IPS-18a (cell line): Measurements from ENCODE around the gene TMEM87B.

Source experiments
- H3K27ac ChIP-seq: one replicate; pipeline ENCODE4 v1.5.1; 2013; ENCODE audit warnings: low read length
- H3K27me3 ChIP-seq: one replicate; pipeline ENCODE4 v1.6.1; 2013; ENCODE audit warnings: mild to moderate bottlenecking, low read length; ENCODE audit not compliant: control insufficient read depth, insufficient read depth
- H3K36me3 ChIP-seq: one replicate; pipeline ENCODE4 v1.6.1; 2013; ENCODE audit warnings: low read depth, low read length; ENCODE audit not compliant: control insufficient read depth
- H3K4me1 ChIP-seq: one replicate; pipeline ENCODE4 v1.6.1; 2013; ENCODE audit warnings: low read depth, low read length; ENCODE audit not compliant: control insufficient read depth
- H3K4me3 ChIP-seq: one replicate; pipeline ENCODE4 v1.5.1; 2013; ENCODE audit warnings: low read length
- H3K9ac ChIP-seq: one replicate; pipeline ENCODE4 v1.6.1; 2013; ENCODE audit warnings: mild to moderate bottlenecking, low read length, moderate library complexity
- H3K9me3 ChIP-seq: one replicate; pipeline ENCODE4 v1.6.1; 2013; ENCODE audit warnings: low read depth, low read length; ENCODE audit not compliant: control insufficient read depth

TMEM87B gene

DNA sequence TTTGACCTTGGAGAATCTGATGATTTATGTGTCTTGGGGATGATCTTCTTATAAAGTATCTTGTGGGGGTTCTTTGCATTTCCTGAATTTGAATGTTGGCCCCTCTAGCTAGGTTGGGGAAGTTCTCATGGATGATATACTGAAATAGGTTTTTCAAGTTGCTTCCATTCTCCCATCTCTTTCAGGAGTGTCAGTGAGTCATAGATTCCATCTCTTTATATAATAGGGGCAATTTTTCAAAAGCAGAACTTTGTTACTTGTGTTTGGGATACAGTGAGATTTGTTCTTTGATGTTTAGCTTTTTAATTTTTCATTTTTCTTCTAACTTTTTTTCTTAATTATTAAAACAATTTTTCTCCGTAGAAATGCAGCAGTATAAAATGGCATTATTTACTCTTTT lies 19.4 kb downstream of the TMEM87B start:
- Histone ChIP-seq H3K27me3 (no peaks in the 10 kb centered on the region), H3K27ac (no peak overlapping the region), H3K36me3 (no peaks in the 10 kb centered on the region), H3K9ac (no peak overlapping the region), H3K4me3 (no peak overlapping the region), H3K9me3 (no peaks in the 10 kb centered on the region), H3K4me1 (no peaks in the 10 kb centered on the region)

DNA sequence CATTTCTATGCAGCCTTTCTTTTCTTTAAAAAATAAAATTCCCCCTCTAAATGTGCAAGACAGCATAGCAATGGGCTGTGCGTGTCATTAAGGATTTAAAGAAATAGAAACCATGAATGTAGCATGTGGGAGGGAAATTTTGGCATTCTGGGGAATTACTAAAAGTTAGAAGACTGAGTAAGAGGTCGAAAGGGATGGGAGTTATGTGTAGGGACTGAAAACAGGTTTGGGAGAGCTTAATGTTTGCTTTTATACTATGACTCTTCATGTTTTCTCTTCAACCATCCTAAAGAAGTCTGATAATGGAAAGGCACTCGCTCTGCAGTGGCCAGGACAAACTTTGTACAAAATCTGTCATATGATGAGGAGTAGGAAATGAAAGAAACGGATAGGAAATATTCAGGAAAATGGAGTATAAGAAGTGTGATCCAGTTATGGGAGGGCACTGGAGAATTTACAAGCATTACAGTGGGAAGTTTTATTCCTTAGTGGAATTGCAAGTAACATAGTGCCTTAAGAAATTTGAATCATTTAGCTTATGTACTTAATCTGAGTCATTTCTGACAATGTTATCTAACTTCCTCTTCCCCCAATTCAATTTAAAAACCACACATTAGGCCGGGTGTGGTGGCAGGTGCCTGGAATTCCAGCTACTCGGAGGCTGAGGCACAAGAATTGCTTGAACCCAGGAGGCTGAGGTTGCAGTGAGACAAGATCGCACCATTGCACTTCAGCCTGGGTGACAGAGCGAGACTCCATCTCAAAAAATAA lies 20.6 kb downstream of the TMEM87B start:
- Histone ChIP-seq H3K9ac (no peak overlapping the region), H3K36me3 (no peaks in the 10 kb centered on the region), H3K4me1 (no peaks in the 10 kb centered on the region), H3K4me3 (no peak overlapping the region), H3K27me3 (no peaks in the 10 kb centered on the region), H3K9me3 (no peaks in the 10 kb centered on the region), H3K27ac (no peak overlapping the region)

DNA sequence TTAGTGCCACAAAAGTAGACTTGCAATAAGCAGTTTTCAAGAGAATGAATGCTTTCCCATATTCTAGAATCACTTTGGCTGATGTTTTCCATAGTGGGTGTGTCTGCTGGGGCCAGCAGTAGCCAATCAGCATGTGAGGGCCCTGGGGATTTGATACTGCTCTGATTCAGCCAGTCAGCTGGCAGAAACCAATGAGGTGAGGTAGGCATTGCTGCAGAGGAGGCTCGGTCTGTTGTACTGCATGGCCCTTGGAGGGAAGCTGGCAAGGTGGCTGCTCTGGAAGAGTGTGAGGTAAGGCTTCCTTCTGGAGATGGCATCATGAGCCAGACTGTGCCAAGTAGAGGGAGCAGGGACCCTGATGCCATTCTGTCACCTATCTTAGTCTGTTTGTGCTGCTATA lies 22.7 kb downstream of the TMEM87B start:
- Histone ChIP-seq H3K36me3 (no peaks in the 10 kb centered on the region), H3K27ac (no peak overlapping the region), H3K9ac (no peak overlapping the region), H3K4me1 (no peaks in the 10 kb centered on the region), H3K27me3 (no peaks in the 10 kb centered on the region), H3K4me3 (no peak overlapping the region), H3K9me3 (no peaks in the 10 kb centered on the region)

DNA sequence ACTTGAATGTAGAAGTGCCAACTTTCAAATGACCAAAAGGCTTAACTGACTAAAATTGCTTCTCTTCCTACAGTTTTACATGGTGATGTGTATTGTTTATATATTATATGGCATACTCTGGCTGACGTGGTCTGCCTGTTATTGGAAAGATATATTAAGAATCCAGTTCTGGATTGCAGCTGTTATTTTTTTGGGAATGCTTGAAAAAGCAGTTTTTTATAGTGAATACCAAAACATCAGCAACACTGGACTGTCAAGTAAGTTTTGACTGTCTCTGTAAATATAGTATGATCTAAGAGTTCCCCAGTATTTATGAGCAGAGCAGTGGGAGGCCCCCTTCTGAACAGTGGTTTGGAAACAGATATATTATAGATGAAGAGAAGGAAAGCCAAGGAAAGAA lies 26.2 kb downstream of the TMEM87B start:
- Histone ChIP-seq H3K36me3 (no peaks in the 10 kb centered on the region), H3K27ac (no peak overlapping the region), H3K9ac (no peak overlapping the region), H3K4me1 (no peaks in the 10 kb centered on the region), H3K27me3 (no peaks in the 10 kb centered on the region), H3K9me3 (no peaks in the 10 kb centered on the region), H3K4me3 (no peak overlapping the region)

DNA sequence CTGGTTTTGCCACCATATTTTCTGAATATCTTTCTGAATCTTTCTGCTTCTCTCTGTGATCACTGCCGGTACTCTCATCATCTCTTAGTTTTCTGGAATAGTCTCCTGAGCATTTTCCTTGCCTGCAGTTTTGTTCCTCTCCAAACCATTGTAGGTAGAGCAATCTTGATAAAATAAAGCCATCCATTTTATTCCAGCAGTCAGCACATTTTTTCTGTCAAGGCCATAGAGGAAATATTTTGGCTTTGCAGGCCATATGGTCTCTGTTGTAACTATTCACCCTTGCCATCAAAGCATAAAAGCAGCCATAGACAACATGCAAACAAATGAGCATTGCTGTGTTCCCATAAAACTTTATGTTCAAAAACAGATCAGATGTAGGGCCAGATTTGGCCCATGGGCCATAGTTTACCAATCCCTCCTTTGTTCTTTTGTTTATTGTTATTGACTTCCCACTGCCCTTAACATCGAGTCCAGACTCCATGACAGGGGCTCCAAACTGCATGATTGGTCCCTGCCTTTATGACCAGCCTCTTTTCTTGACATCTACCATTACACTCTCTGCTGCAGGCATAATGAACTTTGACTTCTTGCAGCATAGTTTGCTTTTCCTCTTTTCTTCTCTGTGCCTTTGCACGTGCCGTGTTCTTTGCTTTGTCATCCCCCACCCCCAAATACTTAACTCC lies 29.8 kb downstream of the TMEM87B start:
- H3K9ac ChIP-seq: no peak overlapping the region
- no peaks in the 10 kb centered on the region for H3K4me1 ChIP-seq
- peaks cover 7% of the 10 kb centered on the region for H3K36me3 ChIP-seq
- no peak overlapping the region for H3K4me3 ChIP-seq
- H3K27me3 ChIP-seq: no peaks in the 10 kb centered on the region
- no peaks in the 10 kb centered on the region for H3K9me3 ChIP-seq
- no peak overlapping the region for H3K27ac ChIP-seq

DNA sequence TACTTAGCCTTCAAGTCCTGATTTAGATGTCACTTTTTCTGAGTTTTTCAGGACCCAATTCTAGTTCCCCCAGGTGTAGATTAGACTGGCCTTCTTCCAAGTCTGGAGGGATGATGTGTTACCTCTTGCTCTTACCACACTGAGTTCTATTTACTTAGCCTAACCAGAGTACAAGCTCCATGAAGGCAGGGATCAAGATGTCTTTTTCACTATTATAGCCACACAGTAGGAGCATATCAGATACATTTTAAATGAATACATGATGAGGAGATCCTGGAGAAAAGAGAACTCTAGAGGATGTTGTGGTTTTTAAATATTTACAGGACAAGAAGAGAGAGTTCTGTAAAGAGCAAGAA lies 30.3 kb downstream of the TMEM87B start:
- Histone ChIP-seq H3K27me3 (no peaks in the 10 kb centered on the region), H3K27ac (no peak overlapping the region), H3K4me1 (no peaks in the 10 kb centered on the region), H3K9me3 (no peaks in the 10 kb centered on the region), H3K36me3 (peaks cover 9% of the 10 kb centered on the region), H3K9ac (no peak overlapping the region), H3K4me3 (no peak overlapping the region)

DNA sequence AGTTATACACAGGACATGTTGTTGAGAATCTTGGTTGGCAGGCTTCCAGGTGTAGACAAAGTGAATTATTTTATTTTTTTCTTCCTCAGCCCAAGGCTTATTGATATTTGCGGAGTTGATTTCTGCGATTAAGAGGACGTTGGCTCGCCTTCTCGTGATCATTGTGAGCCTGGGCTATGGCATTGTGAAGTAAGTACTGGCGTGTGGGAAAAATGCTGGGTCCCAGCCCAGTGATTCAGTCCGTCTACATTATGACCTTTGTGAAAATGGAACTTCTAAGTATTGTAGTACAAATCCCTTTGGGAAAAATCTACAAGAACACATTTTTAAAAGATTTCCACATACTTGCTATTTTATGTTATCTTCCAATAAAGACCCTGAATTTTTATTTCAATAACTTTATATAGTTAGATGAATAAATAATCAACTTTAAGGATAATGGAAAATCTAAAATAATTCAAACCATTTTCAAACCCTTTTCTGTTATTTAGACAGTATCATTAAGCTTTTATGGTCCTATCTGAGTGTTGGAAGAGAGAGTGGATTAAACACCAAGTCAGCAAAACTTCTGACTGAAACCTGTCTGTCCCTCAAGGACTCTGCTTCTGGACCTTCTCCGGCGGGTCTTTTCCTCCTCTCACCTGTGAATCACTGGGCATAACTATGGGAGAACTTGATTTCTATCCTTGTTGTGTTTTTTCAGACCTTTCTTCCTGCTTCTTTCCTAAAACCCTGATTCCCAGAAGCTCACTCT lies 31.0 kb downstream of the TMEM87B start:
- no peak overlapping the region for H3K27ac ChIP-seq
- H3K4me1 ChIP-seq: no peaks in the 10 kb centered on the region
- peaks cover 9% of the 10 kb centered on the region for H3K36me3 ChIP-seq
- no peaks in the 10 kb centered on the region for H3K9me3 ChIP-seq
- H3K4me3 ChIP-seq: no peak overlapping the region
- H3K9ac ChIP-seq: no peak overlapping the region
- H3K27me3 ChIP-seq: no peaks in the 10 kb centered on the region

DNA sequence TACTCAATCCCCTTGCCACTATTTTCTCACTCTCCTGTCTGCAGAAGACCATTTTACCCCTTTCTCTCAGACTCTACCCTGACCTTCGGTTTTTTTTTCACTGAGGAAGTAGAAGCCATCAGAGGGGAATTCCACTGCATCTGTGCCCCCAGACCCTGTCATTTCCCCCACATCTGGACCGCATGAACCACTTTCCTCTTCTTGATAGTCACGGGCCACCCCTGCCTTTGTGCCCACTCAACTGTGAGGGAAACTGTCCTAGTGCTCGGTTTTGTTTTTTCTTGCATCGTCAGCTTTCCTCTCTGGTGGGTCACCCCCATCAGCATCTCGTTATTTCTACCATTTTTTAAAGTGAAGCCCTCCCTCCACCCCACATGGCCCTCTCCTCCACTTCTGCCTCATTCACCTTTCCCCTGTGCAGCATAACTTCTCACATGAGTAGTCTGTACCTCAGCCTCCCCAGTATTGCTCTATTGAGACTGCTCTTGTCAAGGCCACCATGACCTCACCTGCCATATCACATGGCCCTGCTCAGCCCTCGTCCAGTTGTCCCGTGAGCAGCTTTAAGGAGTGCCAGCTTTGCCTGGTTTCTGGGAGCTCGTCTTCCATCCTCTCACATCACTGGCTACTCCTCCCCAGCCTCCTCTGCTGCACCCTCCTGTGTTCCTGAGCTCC lies 32.4 kb downstream of the TMEM87B start:
- H3K9me3 ChIP-seq: no peaks in the 10 kb centered on the region
- no peaks in the 10 kb centered on the region for H3K27me3 ChIP-seq
- H3K4me1 ChIP-seq: no peaks in the 10 kb centered on the region
- peaks cover 9% of the 10 kb centered on the region for H3K36me3 ChIP-seq
- H3K27ac ChIP-seq: no peak overlapping the region
- H3K9ac ChIP-seq: no peak overlapping the region
- H3K4me3 ChIP-seq: no peak overlapping the region

DNA sequence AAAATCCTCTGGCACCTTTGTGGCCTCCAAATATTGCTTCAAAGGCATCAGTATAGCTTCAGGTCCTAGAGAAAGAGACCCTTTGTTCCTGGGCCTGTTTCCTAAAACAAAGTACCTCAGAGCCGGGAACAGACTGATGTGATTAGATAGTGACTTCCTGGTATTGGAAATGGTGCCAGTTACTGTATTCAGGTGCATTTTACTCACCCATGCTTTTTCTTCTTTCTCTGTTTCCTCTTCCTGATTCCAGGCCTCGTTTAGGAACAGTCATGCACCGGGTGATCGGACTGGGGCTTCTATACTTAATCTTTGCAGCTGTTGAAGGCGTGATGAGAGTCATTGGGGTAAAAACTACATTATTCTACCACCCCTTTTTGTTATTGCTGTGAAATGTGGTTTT lies 34.3 kb downstream of the TMEM87B start:
- Histone ChIP-seq H3K9me3 (no peaks in the 10 kb centered on the region), H3K9ac (no peak overlapping the region)

DNA sequence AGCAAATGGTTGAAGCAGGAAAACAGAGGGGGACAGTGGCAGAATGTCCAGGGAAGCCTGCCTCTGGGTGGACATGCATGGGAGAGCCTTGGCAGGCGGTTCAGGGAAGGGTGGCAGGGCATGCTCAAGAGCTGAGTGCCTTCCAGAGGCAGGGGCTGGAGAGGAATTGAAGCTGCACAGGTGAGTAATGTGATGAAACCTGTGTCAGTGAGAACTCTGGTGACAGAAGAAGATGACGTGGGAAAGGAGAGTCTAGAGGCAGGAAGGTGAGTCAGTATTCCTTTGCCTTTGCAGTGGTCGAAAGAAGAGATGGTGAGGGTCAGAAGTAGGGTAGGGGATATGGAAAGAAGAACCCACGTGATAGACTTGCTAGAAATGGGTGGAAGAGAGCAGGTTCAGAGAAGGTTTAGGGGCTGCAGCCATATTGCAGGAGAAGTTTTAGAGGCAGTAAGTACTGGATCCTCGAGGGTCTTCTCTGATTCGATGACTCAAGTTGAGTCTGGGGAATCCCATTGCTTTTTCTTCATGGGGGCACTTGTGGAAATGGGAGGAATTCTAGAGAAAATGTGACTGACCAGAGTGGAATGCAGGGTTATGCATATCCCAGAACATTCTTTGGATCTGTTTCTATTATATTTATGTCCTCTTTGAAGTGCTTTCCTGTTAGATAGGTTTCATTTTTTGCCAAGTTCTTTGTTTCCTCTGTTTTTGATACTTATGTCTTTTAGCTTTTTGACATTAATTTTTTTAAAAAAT lies 37.4 kb downstream of the TMEM87B start:
- Histone ChIP-seq H3K27me3 (no peaks in the 10 kb centered on the region), H3K4me1 (no peaks in the 10 kb centered on the region), H3K27ac (no peak overlapping the region), H3K36me3 (peaks cover 9% of the 10 kb centered on the region), H3K4me3 (no peak overlapping the region), H3K9ac (no peak overlapping the region), H3K9me3 (no peaks in the 10 kb centered on the region)

More for the DNA sequence above, 34.3 kb downstream of the TMEM87B start:
- Histone ChIP-seq H3K36me3 (peaks cover 9% of the 10 kb centered on the region), H3K27ac (no peak overlapping the region), H3K27me3 (no peaks in the 10 kb centered on the region), H3K4me1 (no peaks in the 10 kb centered on the region), H3K4me3 (no peak overlapping the region)

DNA sequence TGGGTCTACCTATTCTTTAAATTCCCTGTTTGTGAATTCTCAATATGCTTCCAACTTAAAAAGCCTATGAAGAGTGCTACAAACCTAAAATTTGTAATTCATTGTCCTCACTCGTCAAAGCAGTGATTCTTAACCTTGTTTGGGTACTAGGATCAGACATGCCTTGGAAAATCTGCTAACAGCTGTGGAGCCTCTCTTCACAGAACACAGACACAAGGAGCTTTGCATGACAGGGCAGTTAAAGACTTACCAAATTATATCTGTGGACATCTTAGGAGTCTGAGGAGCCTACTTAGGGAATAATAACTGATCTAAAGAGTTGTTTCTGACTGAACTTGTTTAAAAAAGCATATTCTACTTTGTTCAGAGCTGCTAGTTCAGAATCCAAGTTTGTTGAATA lies 38.1 kb downstream of the TMEM87B start:
- Histone ChIP-seq H3K4me3 (no peak overlapping the region), H3K9me3 (no peaks in the 10 kb centered on the region), H3K27me3 (no peaks in the 10 kb centered on the region), H3K9ac (no peak overlapping the region), H3K4me1 (no peaks in the 10 kb centered on the region), H3K36me3 (peaks cover 9% of the 10 kb centered on the region), H3K27ac (no peak overlapping the region)
